Adrenal gland (tissue), 5 donors: ENCODE data around the gene UNC13D.

Experiments used
- CTCF ChIP-seq, 6 experiments: fragments of 450-650 bp in 4 of 6; fragments of 200-600 bp in 2 of 6; sonication (generic) in 1 of 6; IDR thresholded peaks; 1 replicate in 5 of 6; 2 replicates in 1 of 6; pipeline versions ENCODE4 v1.5.1 to v1.8.0; 2016 to 2021; ENCODE audit warnings: antibody characterized with exemption in 6 of 6, mild to moderate bottlenecking in 2 of 6, moderate library complexity in 1 of 6
- POLR2A ChIP-seq, 2 donors: fragments of 450-650 bp; IDR thresholded peaks; one replicate each; pipeline ENCODE4 v1.6.1; 2017; ENCODE audit warnings: antibody characterized with exemption in 2 of 2, mild to moderate bottlenecking in 2 of 2, moderate library complexity in 1 of 2
- donor health status: DM: no; HTN: no; CAD: no.

- TF ChIP-seq CTCF (IDR thresholded peaks at IDR 0.05): peak; percentile 22 to 56 (median 44)
- no peak for TF ChIP-seq POLR2A (IDR thresholded peaks at IDR 0.05)
Observed at GRCh38 chr17:75830164-75831031, 13.8 kb downstream of the UNC13D start.
